GM12864 (cell line): ENCODE results near the gene CST5.
"Not testable (repeated sequence)": the region's sequence is repeated elsewhere in the genome, so short reads cannot be mapped to it uniquely, and the experiment has no call there.

Experiments used
- DNase-seq: peaks from one replicate; pipeline ENCODE4 v3.0.0-alpha.2; 2011; ENCODE audit warnings: low read depth
- H3K4me3 ChIP-seq: 2 replicates; pipeline ENCODE4 v1.5.1; 2011; ENCODE audit warnings: mild to moderate bottlenecking, low read depth, low read length, control low read depth
- TF ChIP-seq, protein P1 (sequence below): IDR thresholded peaks from 2 replicates; pipeline ENCODE4 v1.5.1; 2011; ENCODE audit warnings: low read depth, mild to moderate bottlenecking, moderate library complexity, low read length, control low read depth, inconsistent platforms; ENCODE audit errors: missing control alignments

CST5 gene

DNA sequence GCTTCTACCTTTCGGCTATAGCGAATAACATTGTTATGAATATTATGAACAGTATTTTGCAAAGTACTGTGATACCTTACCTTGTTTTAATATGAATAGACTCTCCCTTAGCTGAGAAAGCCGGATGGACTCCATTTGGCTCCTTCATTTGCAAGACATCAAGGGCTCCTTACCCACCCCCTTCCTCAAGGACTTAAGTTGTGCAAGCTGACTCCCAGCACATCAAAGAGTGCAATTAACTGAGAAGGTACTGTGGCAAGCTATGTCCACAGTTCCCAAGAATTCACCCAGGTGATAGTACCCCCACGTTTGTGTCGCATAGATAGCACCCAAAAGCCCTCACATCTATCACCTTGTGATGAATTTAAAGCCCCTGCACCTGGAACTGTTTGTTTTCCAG lies 11.2 kb downstream of the CST5 start:
- TF ChIP-seq, protein P1, sequence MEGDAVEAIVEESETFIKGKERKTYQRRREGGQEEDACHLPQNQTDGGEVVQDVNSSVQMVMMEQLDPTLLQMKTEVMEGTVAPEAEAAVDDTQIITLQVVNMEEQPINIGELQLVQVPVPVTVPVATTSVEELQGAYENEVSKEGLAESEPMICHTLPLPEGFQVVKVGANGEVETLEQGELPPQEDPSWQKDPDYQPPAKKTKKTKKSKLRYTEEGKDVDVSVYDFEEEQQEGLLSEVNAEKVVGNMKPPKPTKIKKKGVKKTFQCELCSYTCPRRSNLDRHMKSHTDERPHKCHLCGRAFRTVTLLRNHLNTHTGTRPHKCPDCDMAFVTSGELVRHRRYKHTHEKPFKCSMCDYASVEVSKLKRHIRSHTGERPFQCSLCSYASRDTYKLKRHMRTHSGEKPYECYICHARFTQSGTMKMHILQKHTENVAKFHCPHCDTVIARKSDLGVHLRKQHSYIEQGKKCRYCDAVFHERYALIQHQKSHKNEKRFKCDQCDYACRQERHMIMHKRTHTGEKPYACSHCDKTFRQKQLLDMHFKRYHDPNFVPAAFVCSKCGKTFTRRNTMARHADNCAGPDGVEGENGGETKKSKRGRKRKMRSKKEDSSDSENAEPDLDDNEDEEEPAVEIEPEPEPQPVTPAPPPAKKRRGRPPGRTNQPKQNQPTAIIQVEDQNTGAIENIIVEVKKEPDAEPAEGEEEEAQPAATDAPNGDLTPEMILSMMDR, result no peak
- H3K4me3 ChIP-seq, result no peak overlapping the region
- no peak for DNase-seq

DNA sequence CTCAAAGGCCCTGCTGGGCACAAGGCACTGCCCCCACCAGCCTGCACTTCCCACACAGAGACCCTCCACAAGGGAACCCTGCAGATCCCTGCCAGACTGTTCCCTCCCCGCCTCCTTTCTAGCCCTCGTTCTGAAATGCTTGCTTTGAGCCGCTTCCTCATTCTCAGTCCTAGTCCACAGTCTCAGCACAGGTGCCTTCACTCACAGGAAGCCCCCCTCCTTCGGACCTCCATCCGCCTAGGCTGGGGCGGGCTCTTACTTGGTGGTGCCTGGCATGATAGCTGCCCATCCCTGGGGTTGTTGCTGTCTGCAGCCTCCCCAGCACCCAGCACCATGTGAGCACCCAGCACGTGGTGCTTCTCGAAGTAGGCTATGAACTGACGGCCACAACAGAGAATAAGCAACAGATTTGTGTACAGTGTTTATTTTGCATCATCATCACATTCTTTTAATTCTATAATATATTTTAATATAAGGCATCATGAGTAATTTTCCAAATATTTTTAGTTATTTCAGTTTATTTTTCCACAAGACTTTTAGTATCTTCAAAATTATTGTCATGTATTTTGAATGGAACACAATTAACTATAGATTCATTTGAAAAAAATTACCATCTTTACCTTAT lies 12.3 kb downstream of the CST5 start:
- DNase-seq, result no peak
- no peak overlapping the region for H3K4me3 ChIP-seq
- TF ChIP-seq, protein P1, result no peak

DNA sequence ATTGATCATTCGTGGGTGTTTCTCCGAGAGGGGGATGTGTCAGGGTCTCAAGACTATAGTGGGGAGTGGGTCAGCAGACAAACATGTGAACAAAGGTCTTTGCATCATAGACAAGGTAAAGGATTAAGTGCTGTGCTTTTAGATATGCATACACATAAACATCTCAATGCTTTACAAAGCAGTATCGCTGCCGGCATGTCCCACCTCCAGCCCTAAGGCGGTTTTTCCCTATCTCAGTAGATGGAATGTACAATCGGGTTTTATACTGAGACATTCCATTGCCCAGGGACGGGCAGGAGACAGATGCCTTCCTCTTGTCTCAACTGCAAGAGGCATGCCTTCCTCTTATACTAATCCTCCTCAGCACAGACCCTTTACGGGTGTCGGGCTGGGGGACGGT lies 18.8 kb downstream of the CST5 start:
- DNase-seq, H3K4me3 ChIP-seq: not testable (repeated sequence)

DNA sequence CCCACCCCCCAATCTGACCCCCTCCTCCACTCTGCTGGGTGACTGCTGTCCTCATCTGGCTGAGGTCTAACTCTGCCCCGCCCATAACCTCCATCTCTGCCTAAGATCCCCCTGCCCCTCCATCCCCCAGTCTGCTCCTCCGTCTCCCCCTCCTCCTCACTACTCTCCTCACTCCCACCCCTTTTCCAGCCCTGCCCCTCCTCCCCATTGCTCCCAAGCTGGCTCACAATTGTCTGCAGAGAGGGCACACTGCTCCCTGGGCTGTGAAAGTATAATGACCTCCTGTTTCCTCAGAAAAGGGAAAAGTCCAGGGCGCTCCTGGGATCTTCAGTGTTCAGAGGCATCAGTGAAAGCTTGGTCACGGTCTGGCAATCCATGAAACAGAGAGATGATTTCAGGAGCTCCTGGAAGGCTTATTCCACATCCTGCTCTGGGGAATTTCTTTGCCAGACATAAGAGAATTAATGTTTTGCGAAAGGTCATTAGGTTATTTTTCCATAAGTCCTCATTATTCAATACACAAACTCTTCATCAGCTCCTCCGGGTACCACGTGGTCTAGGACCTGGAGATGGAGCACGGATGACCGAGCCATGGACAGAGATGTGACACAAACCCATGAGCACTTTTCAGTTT lies 21.5 kb downstream of the CST5 start:
- TF ChIP-seq, protein P1, result no peak
- no peak overlapping the region for H3K4me3 ChIP-seq

DNA sequence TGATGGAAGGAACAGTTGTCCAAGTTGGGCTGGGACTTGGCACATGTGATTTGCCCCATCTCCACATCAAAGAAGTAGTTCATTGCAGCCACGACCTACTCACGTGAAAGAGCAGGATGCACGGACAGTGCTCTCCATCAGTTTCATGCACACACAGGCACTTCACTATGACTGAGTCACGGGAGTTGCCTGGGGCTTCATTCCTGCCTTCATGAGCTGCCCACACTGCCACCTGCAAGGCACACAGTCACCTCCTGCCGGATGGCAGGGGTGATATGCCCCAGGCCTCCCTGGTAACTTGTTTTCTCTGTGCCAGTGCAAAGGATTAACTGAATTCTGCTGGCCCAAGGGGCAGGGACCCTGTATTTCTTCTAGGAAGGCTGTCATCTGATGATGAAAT lies 22.8 kb downstream of the CST5 start:
- TF ChIP-seq, protein P1, result no peak

More for the DNA sequence above, 21.5 kb downstream of the CST5 start:
- DNase-seq, result no peak

DNA sequence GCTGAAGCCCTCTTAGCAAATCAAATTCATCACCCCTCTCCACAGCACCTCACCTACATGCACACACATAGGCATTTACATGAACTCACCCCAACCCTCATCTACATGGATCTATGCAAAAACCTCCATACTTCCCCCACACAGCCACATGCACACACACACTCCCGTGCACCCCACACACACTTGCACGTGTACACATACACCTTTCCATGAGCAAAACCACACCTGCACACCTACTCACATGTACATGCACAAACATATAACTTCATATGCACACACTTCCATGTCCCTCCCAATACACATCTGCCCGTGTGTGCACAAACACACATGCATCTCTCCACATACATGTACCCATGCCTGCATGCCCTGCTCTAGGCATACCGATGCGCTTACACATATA lies 23.3 kb downstream of the CST5 start:
- TF ChIP-seq, protein P1, result no peak
- no peak for DNase-seq
- no peak overlapping the region for H3K4me3 ChIP-seq

More for the DNA sequence above, 22.8 kb downstream of the CST5 start:
- DNase-seq, result no peak
- H3K4me3 ChIP-seq, result no peak overlapping the region

DNA sequence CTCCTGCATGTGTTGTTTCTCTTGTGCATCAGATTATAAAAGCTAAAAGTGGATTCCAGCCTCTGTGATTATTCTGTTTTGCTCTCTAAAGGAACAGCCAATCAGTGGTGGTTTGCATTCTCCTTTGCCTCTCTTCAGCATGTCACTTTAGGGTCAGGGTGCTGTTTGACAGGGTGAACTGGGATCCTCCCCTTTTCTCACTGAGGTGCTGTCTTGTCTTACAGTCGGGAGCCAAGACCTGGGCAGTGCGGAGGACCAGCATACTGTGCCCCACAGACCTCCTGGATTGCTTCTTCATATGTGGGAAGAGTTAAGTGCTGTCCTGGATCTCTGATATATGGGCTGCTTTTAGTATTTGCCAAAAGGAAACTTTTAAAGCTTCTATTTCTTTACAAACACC lies 37.9 kb downstream of the CST5 start:
- DNase-seq, result no peak
- TF ChIP-seq, protein P1, result no peak

More for the DNA sequence above, 37.9 kb downstream of the CST5 start:
- H3K4me3 ChIP-seq, result no peak overlapping the region
